CD4-positive, alpha-beta T cell treated with Interleukin-2 at 100 ng/mL for 4 hours (primary cell): Measurements from ENCODE around the gene CDC34.

Source experiments
- DNase-seq: peaks from one replicate; pipeline ENCODE4 v3.0.0-alpha.2; 2020; ENCODE audit warnings: low spot score

Gene CDC34

DNA sequence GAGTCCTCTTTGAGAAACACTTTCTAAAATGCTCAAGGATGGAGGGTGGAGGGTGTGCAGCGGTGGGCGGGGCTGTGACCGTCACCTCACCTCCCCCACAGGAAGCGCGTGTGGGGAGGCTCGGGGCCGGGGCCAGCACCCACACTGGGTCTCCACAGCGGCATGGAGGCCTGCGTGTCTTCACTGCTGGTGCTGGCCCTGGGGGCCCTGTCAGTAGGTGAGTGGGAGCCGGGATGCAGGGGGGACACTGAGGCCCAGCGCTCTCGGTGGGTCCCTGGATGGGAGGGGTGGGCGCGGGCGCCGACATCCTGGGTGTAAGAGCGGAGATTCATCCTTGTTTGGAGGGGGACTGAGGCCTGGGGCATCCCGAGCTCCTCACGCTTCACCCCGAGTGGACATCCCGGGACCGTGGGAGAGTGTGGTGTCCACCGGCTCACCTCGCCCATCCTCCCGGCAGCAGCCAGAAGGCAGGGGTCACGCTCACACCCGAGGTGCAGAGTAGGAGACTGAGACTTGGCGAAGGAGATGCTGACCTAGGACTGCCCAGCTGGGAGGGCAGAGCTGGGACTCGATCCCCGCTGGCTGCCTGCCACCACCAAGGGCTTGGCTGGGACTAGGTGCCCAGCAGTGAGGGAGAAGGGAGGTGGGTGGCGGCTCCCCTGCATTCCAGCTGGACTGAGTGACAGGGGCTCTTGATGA is 12.5 kb downstream of the CDC34 start, which contains the start of gene GZMM:
GZMM (plus strand) TSS at position 144 of the 699 bp plus-strand sequence; CDS start at position 163, 19 bp downstream.
- DNase-seq = peak; percentile 79

DNA sequence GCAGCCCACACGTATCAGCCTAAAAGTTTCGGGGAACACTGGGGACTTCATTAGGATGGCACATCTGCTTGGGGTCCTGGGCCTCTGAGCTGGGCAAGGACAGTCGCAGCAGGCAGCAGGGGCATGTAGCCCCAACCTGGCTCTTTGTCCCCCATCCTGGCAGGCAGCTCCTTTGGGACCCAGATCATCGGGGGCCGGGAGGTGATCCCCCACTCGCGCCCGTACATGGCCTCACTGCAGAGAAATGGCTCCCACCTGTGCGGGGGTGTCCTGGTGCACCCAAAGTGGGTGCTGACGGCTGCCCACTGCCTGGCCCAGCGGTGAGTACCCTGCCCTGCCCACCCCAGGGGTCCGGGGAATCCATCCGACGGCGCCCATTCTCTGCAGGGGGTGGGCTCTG is 15.6 kb downstream of the CDC34 start:
- DNase-seq = no peak

DNA sequence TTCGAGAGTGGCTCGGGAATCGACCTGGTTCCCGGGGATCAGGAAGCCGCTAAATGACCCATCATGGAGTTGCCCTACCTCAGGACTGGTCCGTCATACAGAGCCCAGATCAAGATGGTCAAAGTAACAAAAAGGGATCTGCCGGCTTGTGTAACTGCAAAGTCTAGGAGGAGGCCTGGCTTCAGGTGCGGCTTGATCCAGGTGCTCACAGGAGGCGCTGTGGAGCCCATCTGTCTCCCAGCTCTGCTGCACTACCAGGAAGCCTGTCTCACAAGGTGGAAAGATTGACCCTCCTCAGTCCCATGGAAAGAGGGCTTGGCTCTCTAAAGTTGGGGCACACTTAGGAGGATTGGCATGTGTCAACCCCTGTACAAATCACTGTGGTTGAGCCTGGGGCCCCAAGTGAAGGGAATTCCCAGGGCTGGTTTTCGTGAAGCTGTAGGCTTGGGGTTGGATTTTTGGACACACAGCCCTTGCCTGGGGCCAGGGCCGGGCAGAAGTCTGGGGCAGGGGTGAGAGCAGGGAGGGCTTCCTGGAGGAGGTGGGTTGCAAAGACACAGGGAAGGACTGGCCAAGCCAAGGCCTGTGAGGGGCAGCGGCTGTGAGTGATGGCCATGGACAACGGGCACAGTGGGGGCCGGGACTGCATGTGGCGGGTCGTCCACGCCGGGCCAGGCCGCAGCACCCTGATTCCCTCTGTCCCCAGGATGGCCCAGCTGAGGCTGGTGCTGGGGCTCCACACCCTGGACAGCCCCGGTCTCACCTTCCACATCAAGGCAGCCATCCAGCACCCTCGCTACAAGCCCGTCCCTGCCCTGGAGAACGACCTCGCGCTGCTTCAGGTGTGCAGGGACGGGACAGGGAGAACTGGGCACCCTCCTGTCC is 16.5 kb downstream of the CDC34 start:
- DNase-seq = no peak

DNA sequence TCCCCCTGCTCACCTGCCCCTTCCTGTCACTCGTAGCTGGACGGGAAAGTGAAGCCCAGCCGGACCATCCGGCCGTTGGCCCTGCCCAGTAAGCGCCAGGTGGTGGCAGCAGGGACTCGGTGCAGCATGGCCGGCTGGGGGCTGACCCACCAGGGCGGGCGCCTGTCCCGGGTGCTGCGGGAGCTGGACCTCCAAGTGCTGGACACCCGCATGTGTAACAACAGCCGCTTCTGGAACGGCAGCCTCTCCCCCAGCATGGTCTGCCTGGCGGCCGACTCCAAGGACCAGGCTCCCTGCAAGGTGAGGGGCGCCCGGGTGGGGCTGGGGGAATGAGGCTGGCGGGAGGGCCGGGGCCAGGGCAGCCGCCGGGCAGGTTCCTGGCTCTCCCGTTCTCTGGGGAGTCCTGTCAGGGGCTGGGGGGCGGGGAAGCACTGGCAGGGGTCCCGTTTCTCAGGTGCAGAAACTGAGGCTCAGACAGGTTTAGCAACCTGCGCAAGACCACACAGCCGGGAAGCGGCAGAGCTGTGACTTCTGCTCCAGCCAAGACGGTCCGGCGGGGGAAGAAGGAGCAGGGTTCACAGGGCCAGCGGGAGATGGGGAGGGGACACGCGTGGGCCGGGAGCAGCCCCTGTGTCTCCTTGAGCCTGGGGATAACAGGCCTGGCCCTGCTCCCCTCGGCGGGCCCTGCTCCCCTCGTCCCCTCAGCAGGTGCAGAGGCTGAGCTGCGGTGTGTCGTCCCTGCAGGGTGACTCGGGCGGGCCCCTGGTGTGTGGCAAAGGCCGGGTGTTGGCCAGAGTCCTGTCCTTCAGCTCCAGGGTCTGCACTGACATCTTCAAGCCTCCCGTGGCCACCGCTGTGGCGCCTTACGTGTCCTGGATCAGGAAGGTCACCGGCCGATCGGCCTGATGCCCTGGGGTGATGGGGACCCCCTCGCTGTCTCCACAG is 17.6 kb downstream of the CDC34 start:
- no peak for DNase-seq

DNA sequence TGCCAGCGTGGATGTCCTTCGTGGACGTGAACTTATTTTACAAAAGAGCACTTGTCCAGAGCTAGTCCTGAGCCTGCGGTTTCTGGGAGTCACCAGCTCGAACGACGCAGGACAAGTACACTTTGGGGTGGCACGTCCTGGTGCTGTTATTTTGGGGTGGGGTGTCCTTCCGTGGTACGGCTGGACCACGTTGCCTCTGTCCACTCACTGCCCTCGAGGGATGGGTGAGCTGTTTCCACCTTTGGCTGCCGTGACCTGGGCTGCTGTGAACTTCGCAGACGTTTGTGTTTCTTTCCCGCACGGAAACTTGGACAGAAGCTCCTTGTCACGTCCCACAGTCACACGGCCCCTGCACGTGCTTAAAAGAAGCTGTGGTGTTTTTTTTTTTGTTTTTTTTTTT is 23.3 kb downstream of the CDC34 start:
- no peak for DNase-seq

DNA sequence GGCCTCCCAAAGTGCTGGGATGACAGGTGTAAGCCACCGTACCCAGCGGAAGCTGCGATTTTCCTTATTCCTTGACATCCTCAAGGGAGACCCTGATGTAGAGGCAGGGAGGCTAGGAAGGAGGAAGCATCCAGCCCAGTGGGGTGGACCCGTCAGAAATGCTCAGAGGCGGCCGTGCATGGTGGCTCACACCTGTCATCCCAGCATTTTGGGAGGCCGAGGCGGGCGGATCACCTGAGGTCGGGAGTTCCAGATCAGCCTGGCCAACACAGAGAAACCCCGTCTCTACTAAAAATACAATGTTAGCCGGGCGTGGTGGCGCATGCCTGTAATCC is 23.9 kb downstream of the CDC34 start:
- no peak for DNase-seq

DNA sequence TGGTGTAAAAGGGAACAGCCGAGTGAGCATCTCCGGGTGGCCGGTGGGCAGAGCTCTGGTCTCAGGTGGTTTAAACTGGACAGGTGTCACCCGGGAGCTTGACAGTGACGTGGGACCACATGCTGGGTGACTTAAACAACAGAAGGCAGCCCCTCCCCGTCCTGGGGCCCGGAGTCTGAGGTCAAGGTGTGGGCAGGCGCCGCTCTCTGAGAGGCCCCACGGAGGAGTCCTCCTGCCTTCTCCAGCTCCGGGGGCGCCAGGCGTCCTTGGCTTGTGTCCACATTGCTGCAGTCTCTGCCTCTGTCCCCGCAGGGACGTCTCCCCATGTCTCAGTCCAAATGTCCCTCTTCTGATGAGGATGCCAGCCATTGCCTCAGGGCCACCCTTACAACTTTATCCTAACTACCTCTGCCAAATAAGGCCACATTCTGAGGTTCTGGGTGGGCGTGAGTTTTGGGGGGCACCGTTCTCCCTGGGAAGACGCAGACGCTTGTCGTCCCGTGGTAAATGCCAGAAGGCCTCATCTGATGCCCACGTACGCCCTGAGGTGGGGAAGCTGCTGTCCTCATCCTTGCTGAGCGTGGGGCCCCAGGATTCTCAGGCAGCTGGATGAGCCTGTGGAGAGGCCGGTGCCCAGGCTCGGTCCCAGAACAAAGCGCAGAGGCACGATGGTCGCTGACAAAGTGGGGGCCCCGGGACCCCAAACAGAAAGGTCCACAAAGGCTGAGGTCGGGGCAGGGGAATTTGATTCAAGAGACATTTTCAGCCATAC is 25.2 kb downstream of the CDC34 start:
- DNase-seq = no peak

DNA sequence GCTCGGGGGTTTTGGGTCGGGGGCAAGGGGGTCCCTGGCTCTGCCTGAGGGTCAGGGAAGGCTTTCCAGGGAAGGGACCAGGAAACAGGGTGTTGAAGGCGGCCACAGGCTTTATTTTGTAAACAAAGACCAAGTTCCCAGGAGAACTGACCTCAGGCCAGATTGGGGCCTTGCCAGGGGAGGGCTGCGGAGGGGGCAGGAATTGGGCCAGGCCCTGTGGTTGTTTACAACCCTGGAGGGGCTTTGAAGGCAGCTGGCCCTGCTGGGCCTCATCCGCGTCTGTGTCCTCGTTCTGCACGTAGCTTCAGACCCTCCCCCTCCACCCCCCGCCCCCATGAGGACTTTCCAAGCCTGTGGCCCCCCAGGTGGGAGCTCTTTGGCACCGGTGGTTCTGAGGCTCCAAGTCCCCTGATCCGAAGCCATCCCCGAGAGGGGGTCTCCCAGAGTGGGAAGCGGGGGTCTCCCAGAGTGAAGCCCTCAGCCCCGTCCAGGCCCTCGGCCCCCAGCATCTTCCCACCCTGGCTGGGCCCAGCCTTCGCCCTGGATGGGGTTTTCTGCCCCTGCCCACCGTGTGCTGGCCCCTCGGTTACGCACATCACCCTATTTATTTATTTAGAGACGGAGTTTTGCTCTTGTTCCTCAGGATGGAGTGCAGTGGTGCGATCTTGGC is 27.3 kb downstream of the CDC34 start:
- no peak for DNase-seq

DNA sequence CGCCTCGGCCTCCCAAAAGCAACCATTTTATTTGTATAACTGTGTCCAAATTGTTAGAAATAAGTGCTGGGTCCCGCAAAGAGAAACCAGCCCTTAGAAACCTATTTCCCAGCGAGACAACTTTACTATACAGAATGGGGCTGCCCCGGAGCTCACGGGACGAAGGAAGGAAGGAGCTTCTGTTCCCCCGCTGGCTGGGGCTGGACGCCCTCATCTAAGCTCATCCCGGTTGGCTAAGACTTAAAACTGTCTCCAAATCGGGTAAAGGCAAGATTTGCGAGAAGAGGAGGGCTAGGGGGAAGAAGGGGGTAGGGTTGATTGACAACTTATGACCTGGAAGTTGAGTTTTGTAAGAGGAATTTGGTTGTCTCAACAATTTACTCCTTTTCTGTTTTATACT is 28.6 kb downstream of the CDC34 start:
- DNase-seq = no peak

DNA sequence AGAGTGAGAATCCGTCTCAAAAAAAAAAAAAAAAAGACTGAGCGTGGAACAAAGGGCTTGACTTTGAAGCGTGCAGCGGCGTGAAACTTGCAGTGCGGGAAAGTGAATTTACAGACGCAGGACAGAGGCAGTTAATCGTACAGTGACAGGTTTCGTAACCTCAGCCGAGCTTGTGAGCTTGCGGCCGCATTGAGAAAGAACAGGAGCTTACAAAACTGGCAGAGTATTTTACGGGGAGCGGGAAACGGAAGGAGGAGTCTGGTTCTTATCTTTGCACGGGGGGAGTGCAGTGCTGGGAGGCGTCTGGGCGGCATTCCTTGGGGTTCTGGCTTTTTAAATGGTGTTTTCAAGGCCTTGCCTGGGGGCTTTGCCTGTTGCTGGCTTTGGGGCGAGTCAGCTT is 34.8 kb downstream of the CDC34 start:
- DNase-seq = no peak

DNA sequence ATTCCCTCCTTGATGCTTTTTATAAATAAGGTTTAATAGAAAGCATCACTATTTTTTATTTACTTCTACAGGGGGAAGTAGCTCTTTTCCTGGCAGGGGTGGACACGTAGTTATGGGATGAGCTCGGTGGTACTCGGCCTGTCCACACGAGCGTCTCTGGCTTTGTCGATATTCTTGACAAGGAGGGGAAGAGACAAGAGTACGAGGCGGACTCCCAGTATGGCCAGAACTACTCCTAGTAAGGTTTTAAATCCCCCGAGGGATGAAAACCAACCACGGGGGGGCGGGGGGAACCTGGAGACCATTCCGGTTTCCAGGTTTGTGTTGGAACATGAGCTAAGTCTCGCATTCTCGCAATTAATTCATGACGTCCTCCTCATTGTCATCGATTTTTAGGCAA is 35.3 kb downstream of the CDC34 start:
- DNase-seq = no peak

DNA sequence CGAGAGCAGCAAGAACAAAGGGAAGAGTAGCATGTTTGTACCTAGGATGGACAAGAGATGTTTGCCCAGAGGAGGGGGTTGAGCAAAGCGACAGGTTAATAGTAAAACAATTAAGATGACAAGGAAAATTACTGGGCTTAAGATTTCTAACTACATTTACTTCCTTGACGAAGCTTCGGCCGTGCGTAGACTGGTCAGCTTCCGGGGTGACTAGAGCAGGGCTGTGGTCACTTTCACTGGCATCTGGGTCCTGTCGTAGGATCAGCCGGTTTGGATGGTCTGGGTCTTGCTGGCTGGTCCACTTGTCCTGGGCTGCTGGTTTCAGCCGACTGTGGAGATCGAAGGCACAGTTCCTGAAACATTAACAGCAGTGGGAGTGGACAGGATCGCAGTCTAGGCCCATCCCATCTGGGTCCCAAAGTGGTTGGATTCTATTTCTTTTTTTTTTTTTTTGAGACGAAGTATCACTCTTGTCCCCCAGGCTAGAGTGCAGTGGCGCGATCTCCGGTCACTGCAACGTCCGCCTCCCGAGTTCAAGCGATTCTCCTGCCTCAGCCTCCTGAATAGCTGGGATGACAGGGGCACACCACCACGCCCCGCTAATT is 35.8 kb downstream of the CDC34 start:
- no peak for DNase-seq

DNA sequence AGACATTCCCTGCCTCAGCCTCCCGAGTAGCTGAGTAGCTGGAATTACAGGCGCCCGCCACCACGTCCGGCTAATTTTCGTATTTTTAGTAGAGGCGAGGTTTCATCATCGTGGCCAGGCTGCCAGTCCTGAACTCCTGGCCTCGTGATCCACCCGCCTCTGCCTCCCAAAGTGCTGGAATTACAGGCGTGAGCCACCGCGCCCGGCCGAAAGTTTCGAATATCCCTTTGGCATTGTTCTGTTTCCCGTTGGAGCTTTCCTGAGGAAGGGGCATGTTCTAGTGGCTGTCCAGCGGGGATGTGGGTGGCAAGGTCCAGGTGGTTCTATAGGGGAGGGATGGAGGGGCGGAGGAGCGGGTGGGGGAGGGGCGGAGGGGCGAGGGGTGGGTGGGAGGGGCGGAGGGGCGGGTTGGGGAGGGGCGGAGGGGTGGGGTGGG is 38.7 kb downstream of the CDC34 start:
- no peak for DNase-seq

DNA sequence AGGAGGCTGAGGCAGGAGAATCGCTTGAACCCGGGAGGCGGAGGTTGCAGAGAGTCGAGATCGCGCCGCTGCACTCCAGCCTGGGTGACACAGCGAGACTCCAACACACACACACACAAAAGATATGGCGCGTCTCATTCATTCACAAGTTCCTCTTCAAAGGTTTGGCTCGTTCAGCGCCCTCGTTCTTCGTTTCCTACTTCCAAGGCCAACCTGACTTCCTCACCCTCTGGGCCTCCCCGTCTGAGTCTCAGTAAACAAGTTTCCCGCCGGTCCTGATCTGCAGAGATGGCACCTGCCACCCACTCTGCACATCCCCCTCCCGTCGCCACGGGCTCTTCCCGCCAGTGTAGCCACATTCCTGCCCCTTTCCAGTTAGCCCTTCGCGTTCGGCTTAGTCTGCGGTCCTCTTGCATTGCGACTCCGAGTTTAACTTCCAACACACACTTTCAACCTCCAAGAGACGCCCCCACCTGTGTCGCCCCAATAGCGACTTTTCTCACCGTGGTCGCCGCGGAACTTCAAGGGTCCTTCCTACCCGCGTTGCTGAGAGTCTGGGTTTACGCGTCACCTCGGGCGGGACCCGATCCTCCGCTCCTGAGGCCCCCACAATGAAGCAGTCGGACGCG is 39.5 kb downstream of the CDC34 start:
- peak; percentile 57 for DNase-seq

DNA sequence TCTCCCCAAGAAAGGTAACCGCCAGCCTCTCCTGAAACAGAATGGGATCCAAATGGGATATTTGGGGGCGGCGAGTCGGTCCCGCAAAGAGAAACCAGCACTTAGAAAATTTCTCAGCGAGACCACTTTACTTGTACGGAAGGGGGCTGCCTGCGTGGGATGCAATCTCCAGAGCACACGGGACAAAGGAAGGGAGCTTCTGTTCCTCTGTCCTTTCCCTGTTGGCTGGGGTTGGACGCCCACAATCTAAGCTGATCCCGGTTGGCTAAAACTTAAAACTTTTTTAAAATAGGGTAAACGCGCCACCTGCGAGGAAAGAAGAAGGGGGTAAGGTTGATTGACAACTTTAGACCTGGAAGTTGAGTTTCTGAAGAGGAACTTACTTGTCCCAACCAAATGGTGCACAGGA is 40.0 kb downstream of the CDC34 start:
- no peak for DNase-seq

DNA sequence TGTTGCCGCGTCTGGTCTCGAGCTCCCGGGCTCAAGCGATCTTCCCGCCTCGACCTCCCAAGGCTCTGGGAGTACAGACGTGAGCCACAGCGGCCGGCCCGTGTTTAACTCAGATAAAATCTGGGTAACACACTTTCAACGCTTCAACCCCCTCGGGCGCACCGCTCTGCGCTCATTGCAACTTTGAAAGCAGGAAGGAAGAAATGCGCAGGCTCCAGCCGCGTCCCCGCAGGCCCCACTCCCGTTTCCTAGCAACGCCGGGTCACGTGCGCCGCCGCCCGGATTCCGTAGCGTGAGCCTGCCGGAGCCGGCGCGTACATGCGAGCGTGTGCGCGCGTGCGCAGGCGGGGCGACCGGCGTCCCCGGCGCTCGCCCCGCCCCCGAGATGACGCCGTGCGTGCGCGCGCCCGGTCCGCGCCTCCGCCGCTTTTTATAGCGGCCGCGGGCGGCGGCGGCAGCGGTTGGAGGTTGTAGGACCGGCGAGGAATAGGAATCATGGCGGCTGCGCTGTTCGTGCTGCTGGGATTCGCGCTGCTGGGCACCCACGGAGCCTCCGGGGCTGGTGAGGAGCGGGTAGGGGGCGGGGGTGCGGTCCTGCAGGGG is 40.7 kb downstream of the CDC34 start, which contains the start of gene BSG:
BSG (plus strand) TSS at position 457 of the 603 bp plus-strand sequence; CDS start at position 496, 39 bp downstream.
- peak; percentile 98 for DNase-seq

DNA sequence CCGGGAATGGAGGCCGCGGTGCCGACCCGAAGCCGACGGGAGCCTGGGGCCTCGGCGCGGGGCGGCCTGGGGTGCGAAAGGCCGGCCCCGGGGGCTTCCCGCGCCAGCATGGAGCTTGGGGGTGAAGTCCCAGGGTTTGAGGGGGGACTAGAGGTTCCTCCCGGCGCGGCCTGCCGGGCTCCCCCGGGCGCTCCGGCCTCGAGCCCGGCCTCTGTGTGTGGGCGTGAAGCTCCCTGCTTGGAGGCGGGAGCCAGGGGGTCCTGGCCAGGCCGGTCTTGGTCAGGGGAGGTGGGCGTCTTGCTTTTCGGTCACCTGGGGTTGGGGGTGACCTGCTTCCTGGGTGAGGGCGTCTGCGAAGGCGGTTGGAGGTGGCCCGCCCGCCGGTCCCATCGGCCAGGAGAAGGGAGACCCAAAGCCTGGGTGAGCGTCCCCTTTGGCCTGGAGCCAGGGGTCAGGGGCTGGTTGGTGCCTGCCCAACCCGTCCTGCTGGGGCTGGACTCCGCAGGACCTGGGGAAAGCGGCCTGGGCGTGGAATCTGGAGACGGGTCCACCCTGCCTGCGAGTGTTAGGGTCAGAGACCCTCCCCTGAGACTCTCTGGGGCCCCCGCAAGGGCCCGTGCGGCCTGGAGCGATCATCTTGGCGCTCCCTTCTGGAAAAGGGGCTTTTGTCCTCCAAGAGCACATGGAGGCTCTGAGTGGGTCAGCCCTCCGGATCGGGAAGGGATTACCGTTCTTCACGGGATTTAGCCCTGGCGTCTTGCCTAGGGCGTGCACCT is 41.4 kb downstream of the CDC34 start:
- DNase-seq = no peak

DNA sequence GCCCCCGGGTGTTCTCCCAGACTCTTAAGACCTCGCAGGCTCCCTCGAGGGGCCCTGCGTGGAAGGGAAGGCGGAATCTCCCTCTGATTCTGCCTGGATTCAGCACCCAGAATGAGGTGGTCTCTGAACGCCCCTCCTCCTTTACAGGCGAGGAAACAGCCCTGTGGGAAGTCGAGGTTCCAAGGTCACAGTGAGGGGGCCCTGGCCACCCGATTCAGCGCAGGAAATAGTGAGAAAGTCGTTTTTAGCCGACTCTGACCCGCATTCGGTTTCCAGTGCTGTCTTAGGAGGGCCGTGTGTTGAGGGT is 41.9 kb downstream of the CDC34 start:
- no peak for DNase-seq
